Activated B cell treated with CpG ODN at 0.5 μM for 24 hours (primary cell): ENCODE data around the gene STXBP6. TPM values are rescaled to one million over a fixed set of nuclear protein-coding genes. Genes with fewer than 3 reads are reported as not detected.
"Not testable (repeated sequence)": the region's sequence is repeated elsewhere in the genome, so short reads cannot be mapped to it uniquely, and the experiment has no call there.

Source experiments
- ATAC-seq: fragments of 200-7000 bp; cut with Tn5 transposase; one replicate; pipeline ENCODE4 v1.10.0; 2021; ENCODE audit warnings: low read depth, mild to moderate bottlenecking, moderate library complexity
- CTCF ChIA-PET: fragments of 350-600 bp; sonication (Branson Sonifier 250); formaldehyde crosslinking; loops from one replicate; lab custom pipeline; 2021; ENCODE audit warnings: antibody characterized with exemption; lab: Charles Lee
- POLR2A ChIA-PET: fragments of 350-600 bp; sonication (Branson Sonifier 250); formaldehyde crosslinking; loops from one replicate; lab custom pipeline; 2021; ENCODE audit warnings: antibody characterized with exemption; lab: Charles Lee
- DNase-seq: peaks from one replicate; pipeline ENCODE4 v3.0.0; 2022
- H3K27ac Mint-ChIP-seq: one replicate; pipeline ENCODE4 v1.8.0; 2020; ENCODE audit warnings: mixed read lengths
- H3K27me3 Mint-ChIP-seq: one replicate; pipeline ENCODE4 v1.8.0; 2021; ENCODE audit warnings: mixed read lengths
- H3K36me3 Mint-ChIP-seq: one replicate; pipeline ENCODE4 v1.8.0; 2021; ENCODE audit warnings: low read depth, mixed read lengths
- H3K4me1 Mint-ChIP-seq: one replicate; pipeline ENCODE4 v1.8.0; 2021; ENCODE audit warnings: mixed read lengths
- H3K4me3 Mint-ChIP-seq: one replicate; pipeline ENCODE4 v1.8.0; 2020; ENCODE audit warnings: mild to moderate bottlenecking, mixed read lengths
- H3K9me3 Mint-ChIP-seq: one replicate; pipeline ENCODE4 v1.8.0; 2020; ENCODE audit warnings: mixed read lengths
- intact Hi-C: fragments of 100-400 bp; cut with micrococcal nuclease; formaldehyde crosslinking; loops from one replicate; pipeline ENCODE4 v1.15.1; 2024
- total RNA-seq: library from RNA; stranded (reverse); gene quantifications from 2 replicates; pipeline ENCODE4 v1.2.3, GENCODE V29; 2022
- TF ChIP-seq, protein P1 (sequence below): fragments of 200-600 bp; IDR thresholded peaks from one replicate; pipeline ENCODE4 v1.8.0; 2022; ENCODE audit warnings: antibody characterized with exemption, mild to moderate bottlenecking

STXBP6 gene
- total RNA-seq, 1 donor from 2014 or later, result 0.22 TPM

DNA sequence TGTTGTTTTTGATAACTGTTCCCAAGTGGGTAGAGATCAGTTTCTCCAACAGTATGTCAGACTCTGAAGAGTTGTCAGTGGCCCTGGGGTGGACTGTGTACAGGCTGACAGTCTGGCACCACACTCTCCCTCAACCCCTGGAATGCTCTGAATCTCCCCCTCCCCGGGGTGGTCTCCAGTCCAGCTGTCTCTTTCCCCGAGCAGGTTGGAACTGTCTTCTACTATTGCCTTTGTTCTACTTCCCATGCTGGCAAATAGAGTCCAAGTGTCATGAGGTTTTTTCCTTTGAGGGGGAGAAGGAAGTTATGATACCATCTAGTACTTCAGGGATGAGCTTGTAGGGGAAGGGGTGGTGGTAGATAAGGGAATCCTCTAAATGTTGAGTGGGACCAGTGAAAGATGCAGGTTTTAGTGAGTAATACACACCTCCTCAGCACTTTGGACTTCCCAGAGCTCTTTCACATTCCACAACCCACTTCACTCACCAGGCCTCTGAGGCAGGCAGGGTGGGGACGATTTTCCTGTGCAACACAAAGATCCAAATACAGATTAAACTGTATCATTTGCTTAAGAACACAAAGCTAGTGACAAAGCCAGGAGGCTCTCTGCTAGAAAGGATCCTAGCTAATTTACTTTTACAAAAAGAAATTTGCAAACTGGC, 245.3 kb downstream of the STXBP6 start:
- DNase-seq (no peak), ATAC-seq (no peak)
- Mint-ChIP-seq H3K4me1 (no peaks in the 10 kb centered on the region), H3K27me3 (peaks cover 3% of the 10 kb centered on the region), H3K4me3 (no peak overlapping the region), H3K36me3 (no peaks in the 10 kb centered on the region), H3K9me3 (no peaks in the 10 kb centered on the region), H3K27ac (no peak overlapping the region)
- ChIA-PET CTCF (no interaction called here), POLR2A (no interaction called here)
- intact Hi-C loops, result no loop called here
- TF ChIP-seq, protein P1, sequence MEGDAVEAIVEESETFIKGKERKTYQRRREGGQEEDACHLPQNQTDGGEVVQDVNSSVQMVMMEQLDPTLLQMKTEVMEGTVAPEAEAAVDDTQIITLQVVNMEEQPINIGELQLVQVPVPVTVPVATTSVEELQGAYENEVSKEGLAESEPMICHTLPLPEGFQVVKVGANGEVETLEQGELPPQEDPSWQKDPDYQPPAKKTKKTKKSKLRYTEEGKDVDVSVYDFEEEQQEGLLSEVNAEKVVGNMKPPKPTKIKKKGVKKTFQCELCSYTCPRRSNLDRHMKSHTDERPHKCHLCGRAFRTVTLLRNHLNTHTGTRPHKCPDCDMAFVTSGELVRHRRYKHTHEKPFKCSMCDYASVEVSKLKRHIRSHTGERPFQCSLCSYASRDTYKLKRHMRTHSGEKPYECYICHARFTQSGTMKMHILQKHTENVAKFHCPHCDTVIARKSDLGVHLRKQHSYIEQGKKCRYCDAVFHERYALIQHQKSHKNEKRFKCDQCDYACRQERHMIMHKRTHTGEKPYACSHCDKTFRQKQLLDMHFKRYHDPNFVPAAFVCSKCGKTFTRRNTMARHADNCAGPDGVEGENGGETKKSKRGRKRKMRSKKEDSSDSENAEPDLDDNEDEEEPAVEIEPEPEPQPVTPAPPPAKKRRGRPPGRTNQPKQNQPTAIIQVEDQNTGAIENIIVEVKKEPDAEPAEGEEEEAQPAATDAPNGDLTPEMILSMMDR, result no peak

DNA sequence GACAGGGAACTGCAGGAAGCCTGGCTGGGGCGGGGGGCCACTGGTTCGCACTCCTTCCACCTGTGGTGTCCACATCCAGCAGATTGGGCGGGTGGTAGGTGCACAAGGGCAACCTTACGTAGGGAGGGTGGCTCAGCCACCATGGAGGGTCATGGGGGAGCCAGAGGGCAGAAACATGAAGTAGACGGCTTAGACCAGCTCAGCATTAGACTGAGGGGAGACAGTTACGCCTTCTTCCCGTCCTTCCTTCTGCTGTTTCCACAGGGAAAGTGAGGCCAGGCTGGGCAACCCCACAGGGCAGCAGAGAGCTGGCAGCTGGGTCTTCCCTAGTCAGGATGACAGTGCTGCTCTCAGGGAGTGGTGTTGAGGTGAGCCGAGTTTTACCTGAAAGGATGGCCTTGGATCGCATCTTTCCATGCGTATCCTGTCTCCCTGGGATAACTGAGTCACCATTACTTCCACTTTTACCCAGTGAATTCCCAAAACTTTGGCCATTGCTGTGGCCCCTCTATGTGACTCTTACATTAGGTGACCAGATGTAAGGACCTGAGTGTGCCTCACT, 245.9 kb downstream of the STXBP6 start:
- H3K4me1 Mint-ChIP-seq, result peaks cover 2% of the 10 kb centered on the region
- ATAC-seq (no peak), DNase-seq (no peak)
- no peak overlapping the region for H3K4me3 Mint-ChIP-seq
- TF ChIP-seq, protein P1, result no peak
- intact Hi-C loops, result no loop called here
- CTCF ChIA-PET, result no interaction called here
- POLR2A ChIA-PET, result no interaction called here
- H3K27me3 Mint-ChIP-seq, result peaks cover 2% of the 10 kb centered on the region
- H3K36me3 Mint-ChIP-seq, result no peaks in the 10 kb centered on the region
- no peaks in the 10 kb centered on the region for H3K9me3 Mint-ChIP-seq
- H3K27ac Mint-ChIP-seq, result no peak overlapping the region

DNA sequence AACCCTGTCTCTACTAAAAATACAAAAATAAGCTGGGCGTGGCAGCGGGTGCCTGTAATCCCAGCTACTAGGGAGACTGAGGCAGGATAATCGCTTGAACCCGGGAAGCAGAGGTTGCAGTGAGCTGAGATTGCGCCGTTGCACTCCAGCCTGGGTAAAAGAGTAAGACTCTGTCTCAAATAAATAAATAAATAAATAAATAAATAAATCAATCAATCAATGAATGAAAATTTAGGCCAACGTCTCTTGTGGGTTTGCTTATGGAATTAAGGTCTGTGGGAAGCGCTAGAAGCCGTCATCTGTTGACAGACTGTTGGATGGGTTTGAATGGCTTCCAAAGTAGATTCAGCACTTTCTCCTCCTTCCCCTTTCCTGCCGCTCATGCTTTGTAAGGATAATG, 246.5 kb downstream of the STXBP6 start:
- POLR2A ChIA-PET, result not testable (repeated sequence)

GRCh38 chr14:24802236-24802635, 247.7 kb downstream of the STXBP6 start:
- Mint-ChIP-seq H3K4me1 (peaks cover 4% of the 10 kb centered on the region), H3K36me3 (no peaks in the 10 kb centered on the region), H3K27ac (no peak overlapping the region), H3K4me3 (no peak overlapping the region), H3K9me3 (no peaks in the 10 kb centered on the region), H3K27me3 (no peaks in the 10 kb centered on the region)
- CTCF ChIA-PET, result no interaction called here
- POLR2A ChIA-PET, result no interaction called here
- ATAC-seq (no peak), DNase-seq (no peak)
- intact Hi-C loops, result no loop called here
- TF ChIP-seq, protein P1, result no peak

More for the DNA sequence above, 246.5 kb downstream of the STXBP6 start:
- H3K9me3 Mint-ChIP-seq, ATAC-seq, CTCF ChIA-PET, H3K36me3 Mint-ChIP-seq, H3K4me3 Mint-ChIP-seq, H3K4me1 Mint-ChIP-seq, DNase-seq, intact Hi-C loops, H3K27ac Mint-ChIP-seq, H3K27me3 Mint-ChIP-seq: not testable (repeated sequence)

DNA sequence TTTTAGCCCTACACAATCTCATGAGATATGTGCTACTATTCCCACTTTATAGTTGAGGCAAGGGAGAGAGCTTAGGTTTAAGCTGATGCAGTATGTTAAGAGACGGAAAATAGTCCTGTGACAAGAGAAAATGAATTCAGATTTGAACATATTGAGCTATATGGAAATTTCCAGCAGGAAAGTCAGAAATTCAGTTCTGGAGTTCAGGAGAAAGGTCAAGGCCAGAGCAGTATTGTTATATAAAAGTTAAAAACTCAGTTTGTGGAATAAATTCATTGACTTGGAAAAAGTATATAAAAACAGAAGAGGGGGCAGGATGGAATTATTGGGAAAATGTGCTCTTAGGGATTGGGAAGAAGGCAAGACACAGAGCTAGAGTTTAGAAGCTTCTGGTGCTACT, 248.9 kb downstream of the STXBP6 start:
- H3K27ac Mint-ChIP-seq, result no peak overlapping the region
- ATAC-seq, result no peak
- ChIA-PET CTCF (no interaction called here), POLR2A (no interaction called here)
- no peak overlapping the region for H3K4me3 Mint-ChIP-seq
- intact Hi-C loops, result no loop called here
- DNase-seq, result no peak
- TF ChIP-seq, protein P1, result no peak
- H3K27me3 Mint-ChIP-seq, result no peaks in the 10 kb centered on the region
- peaks cover 4% of the 10 kb centered on the region for H3K4me1 Mint-ChIP-seq
- no peaks in the 10 kb centered on the region for H3K36me3 Mint-ChIP-seq
- H3K9me3 Mint-ChIP-seq, result no peaks in the 10 kb centered on the region
